Stimulated activated CD4-positive, alpha-beta T cell treated with anti-CD3 and anti-CD28 coated beads, Interleukin-12 subunit alpha, Interleukin-12 subunit beta, amount 100 ng/mL, for 24 hours (primary cell): ENCODE data around the gene ABHD2.

Experiments used
- DNase-seq, 2 experiments: peaks; one replicate each; pipeline ENCODE4 v3.0.0-alpha.2; 2020; ENCODE audit warnings: low read depth in 2 of 2

ABHD2 gene

DNA sequence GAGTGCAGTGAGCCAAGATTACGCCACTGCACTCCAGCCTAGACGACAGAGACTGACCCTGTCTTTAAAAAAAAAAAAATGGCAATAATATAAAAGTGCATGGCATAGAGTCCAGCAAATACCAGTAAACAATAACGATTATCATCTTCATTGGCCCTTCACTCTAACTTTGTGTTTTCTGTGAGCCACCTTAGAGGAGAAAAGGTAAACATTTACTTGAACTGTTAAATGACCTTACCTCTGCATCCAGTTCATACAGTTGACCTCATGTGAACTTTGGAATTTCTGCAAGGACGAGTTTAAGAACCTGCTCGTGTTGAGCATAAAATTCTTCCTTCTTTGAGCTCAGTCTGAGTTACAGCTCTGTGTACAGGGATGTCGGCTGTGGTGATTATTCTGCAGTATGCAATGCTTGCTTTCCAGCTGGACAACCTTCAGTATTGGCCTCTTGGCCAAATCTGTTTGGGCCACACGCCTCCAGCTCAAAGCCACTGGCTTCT lies 76.5 kb downstream of the ABHD2 start:
- no peak for DNase-seq

DNA sequence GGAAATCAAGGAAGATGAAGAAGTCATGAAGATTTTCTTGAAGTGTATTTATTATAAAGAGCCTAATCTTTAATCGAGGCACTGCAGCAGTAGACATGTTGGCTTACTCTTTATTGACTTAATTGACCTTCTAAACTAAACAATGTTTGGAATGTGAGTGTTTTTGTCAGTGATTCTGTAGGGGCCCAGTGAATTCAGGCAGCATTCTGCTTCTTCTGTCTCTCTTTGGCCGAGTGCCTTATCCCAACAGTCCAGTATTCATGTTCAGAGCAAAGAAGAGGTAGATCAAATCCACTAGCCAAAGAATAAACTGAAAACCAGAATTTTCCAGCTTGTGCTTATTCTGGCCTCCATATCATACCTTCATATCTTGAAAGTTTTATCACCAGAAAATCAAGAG lies 77.4 kb downstream of the ABHD2 start:
- DNase-seq: no peak

DNA sequence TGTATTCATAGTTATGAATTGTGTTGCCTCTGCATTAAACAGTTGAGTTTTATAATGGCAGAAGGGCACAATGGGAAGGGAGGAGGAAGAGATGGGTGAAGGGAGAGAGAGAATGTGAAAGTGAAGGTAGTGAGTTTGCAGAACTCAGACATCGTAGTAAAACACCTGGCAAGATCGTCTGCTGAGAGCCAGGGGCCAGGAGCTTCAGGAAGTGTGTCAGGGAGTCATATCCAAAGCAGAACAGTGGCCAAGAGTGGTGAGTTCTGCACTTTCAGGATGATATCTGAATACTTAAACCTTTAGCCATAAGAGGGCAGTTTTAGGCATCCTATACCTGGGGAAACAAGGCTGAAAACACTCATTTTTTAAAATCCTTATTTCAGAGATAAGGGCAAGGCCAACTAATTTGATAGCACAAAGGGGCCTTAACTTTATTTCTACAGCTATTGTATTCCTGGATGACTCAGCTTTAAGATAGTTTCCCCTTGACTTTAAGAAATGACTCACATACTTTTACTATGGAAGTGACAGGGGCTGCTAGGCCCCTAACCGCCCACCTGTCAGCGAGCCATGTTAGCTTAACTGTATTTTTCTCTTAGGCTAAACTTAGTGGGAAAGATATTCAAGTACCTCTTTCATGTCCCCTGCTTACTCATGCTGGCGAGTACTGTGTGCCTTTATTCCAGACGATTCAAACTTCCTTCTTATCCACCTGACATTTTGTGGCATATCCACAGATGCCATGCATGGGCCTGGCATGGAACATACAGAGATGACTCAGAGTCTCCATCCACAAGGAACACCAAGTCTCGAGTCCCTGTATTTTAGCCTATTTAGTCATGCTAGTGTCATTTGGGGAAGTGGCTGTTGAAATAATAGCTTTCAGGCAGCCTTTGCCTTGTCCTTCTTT lies 79.3 kb downstream of the ABHD2 start:
- DNase-seq: peak; percentile 54 to 58

DNA sequence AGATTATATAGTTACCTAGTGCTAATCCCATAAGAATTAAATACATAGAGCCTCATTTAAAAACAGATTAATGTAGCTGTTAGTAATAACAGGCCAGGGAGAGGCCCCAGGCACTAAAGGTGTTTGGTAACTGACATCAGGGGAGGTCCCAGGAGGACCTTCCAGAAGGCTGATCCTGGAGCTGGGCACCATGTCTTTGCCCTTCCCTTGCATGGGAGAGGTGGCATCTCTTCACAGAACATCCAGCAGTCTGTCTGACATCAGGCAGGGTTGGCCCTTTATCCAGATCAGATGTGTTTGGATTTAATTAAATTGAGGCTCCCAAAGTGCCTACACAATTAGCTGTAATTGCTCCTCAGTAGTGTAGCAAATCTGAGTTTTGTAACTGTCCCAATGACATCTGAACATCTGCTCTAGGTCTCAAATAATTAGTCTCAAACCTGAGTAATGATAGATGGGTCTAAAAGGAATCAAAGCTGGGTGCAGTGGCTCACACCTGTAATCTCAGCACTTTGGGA lies 80.1 kb downstream of the ABHD2 start:
- no peak for DNase-seq

DNA sequence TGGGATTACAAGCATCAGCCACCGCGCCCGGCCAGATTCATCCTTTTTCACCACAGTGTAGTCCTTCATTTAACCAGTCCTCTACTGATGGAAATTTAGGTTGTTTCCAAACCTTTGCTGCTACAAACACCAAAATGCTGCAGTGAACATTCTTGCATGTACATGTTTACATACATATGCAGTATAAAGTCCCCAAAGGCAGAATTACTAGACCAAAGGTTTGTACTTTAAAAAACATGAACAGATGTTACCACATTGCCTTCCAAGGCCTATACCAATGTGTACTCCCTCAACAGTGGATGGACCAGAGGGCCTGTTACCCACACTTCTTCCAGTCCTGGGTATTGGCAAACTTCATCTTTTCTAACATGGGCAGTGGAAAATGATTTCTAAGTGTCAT lies 82.1 kb downstream of the ABHD2 start:
- DNase-seq: no peak

DNA sequence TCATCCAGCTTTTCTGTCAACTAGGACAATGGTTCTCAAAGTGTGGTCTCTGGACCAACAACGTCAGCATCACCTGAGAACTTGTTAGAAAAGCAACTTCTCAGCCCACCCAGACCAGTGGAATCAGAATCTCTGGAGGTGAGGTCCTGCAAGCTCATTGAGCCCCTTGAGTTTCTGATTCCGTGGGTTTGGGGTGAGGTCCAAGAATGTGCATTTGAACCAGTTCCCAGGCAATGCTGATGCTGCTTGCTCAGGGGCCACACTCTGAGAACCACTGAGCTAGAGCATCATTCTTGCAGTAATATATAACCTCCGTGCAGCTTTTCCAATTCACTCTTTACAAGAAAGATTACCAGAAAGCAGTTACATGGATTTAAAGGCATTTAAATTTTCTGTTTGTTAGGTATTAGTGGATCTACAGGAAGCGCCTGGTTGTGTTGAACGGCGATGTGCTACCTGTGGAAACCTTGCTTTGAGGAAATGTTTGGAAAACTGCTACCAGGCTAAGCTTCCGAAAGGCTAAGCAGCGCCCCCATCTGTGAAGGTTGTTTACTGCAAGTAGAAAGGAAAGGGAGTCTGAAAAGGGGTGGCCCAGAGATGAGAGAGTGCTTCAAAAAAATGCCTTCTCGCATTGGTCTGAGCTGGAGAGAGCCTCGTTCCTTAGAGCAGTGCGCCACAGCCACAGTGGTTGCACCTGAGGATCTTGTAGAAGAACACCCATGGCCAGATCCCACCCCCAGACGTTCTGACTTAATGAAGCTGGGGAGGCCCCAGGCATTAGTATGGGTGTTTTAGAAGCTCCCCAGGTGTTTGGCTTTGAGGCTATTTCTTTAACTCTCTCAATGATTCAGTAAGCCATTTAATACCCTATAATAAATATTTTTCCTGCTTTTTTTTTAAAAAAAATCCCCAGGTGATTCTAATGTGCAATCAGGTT lies 83.1 kb downstream of the ABHD2 start:
- peak in 1 of 2 experiments; percentile 27 for DNase-seq

DNA sequence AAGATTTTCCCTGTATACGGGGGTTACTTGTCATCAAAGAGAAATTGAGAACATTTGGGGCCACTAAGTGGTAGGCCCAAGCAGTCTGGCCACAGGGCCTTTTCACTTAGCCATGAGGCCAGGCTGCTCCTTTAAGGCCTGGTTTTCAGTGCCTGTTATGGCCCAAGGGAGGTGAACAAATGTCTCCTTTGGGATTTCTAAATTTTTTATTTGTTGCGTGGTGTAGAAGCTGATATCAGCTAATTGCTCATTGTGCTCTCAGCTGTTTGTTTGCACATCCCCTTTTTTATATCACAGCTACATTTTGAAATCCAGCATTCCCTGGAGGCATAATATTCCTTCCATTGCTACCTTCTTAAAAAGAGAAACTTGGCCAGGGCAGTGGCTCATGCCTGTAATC lies 84.7 kb downstream of the ABHD2 start:
- DNase-seq: no peak

DNA sequence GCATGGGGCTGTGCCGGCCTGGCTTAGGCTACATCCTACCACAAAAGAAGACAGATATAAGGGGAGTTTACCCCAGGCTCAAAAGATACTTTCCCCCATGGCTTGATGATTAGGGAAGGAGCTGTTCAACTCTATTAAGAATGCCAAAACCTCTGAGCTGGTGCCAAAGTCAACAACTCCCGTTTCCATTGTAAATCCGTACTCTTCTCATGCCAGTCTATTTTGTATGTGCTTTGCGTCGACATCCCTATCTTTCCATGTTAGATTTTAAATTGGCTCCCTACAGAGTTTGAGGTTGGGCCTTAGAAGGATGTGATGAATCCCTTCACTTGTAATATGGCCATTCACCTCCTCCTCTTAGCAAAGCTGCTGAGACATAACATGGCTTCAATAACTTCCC lies 86.2 kb downstream of the ABHD2 start:
- DNase-seq: no peak

DNA sequence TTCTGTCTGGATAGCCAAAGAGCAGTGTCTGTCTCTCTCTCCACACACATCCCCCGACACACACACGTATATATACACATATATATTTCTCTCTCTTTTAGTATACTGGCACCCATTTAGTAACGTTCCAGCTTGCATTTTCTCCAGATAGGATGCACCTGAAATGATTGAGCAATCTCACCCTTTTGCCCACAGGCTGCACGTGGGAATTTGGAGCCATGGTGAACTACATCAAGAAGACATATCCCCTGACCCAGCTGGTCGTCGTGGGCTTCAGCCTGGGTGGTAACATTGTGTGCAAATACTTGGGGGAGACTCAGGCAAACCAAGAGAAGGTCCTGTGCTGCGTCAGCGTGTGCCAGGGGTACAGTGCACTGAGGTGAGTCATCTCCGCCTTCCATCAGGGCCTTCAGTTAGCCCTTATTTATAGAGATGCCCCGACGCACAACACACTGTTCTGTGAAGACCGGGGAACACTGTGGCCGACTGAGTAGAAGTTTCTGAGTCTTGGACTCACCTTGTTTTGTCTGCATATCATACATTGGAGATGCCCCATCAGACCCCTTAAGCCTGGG lies 87.4 kb downstream of the ABHD2 start:
- no peak for DNase-seq

DNA sequence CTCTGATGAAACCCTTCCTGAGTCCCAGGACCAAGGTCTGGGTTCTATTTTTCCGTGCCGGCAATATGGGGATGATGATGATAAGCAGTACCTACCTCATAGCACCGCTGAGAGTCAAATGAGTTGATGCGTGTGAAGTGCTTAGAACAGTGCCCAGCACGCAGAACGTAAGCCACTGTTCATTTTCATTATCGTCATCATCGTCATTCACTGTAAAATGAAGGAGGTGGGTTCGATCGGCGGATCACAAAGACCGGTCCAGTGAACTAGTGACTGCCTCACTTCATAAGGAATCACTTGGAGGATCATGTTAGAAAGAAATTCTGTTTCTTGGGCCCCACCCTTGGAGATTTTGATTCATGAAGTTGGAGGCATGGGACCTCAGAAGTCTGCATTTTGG lies 88.9 kb downstream of the ABHD2 start:
- no peak for DNase-seq

DNA sequence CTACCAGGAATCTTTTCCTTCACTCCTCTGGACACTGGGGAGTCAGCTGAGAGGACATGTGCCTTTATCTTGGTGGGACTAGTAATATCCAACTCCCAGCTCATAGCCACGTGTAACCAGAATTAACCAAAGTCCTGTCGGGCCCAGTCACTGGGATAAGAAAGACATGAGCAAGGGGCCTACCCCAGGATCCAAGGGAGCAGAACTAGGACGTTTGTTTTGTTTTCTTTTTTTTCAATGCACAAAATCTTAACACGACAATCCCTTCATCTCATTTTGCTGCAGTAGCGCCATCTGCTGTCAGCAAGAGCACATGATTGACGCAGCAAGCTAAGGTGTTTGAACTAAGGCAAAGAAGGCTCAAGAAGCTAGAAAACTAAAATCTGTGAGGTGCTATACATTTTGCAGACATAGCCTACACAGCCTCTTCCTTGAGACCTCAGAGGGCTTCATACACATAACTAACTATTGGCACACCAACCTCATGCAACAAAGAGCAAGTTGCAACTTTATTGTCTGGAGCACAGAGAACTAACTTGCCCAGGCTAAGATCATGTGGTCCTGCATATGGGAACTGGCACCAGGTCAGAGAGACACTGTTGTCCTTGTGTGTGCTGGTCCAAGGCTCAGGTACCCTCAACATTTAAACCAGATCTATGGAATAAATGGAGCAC lies 89.5 kb downstream of the ABHD2 start:
- peak; percentile 36 to 54 for DNase-seq

DNA sequence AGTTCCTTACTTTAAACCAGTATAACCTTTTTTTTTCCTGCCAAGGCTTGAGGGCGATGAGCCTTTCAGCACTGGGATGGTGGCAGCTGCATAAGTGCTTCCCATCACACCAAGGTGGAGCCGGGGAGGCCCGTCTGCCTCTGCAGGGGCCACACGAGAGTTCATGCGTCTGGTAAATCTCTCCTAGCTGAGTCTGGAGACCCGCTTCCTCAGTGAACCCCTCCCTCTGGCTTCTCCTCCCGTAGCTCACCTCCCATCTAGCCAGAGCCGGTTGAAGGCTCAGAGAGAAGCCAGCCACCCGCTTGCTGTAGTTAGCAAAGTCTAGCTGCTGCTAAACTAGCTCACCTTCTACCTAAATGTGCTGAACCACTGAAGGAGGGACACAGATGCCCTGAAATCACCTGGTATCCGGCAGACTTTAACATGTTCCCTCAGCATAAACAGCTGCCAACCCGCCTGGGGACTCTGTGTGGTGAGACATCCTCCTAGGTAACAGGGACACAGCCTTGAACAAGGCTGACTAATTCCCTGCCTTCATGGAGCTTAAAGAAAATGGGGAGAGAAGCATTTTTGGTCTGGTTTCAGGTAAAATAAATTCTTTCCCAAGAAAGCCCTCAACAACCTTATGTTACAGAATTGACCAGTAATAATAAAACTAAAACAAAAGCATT lies 90.2 kb downstream of the ABHD2 start:
- no peak for DNase-seq

DNA sequence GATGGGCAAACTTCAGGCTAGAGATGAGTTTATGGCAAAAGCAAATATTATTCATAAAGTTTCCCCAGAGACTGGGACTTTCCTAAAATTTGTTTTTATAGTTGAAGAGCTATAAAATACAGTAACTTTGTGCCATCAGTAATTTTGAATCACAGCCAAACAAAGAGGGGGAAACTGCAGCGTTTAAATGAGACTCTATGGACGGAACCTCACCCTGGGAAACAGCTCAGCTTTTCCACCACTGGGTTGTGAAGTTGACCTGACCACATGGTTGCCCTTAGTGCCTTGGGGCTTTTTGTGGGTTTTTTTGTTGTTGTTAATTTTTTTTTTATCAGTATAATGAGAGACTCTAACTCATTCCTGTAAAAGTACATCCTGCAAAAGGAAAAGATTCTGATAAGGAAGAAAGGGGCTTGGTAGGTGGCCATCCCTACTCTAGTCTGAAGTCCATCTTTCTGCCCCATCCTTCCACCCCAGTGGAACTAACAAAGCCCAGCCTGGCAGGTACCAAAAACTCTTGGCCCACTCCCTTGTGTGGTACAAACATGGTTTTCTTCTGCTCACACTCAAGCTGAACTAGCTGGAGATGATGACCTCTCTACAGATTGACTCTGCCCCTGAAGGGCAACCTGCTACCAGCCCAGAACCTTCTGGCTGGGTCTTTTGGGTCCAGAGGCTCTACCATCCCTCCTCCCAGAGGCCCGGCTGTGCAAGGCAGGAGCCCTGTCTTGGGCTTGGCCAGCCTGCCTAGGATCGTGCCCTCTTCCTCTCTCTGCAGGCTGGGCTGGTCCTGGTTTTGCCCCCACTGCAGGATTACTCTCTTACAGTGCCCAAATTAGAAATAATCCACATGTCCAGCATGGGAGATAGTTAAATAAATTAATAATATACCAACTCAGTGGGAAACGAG lies 92.0 kb downstream of the ABHD2 start:
- DNase-seq: peak in 1 of 2 experiments; percentile 65

DNA sequence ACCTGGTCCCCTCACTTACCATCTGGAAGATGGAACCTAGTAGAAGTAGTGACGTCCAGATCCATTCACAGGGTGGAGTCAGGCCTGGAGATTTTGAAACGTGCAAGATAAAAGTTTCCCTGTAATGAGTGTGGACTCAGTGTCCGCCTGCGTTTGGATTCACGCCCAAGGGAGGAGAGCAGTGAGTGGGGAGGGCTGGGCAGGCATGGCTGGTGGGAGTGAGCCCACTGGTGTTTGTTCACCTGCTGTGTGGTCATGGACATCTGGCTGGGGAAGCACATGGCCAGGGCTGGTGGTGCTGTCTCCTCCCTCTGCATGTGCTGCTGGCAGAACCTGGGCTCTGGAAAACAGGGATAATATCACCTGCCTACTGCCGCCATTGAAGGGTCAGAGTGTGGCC lies 96.1 kb downstream of the ABHD2 start:
- no peak for DNase-seq

DNA sequence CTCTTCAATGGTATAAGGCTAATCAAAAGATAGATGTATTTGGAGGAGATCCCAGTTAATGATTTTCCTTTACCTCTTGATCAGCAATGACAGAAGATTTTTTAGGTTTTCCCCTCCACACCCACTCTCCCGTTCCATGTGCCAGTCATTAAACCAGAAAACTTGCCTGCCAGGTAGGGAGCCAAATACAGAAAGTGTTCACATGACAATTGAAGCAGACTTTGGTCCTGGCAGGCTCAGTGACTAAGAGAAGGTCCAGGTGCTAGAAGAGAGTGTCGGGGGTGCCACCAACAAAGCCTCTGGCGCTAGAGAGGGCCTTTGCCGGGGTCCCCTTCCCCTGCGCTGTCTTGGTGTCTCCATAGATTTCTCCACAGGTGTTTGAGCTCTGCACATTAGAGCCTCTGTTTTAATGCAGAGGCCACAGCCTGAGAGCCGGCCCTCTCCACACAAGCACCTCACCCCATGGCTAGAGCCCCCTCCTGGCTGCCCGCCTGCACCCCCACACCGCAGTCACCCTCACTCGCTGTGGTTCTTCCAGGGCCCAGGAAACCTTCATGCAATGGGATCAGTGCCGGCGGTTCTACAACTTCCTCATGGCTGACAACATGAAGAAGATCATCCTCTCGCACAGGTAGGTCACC lies 96.8 kb downstream of the ABHD2 start:
- DNase-seq: no peak

DNA sequence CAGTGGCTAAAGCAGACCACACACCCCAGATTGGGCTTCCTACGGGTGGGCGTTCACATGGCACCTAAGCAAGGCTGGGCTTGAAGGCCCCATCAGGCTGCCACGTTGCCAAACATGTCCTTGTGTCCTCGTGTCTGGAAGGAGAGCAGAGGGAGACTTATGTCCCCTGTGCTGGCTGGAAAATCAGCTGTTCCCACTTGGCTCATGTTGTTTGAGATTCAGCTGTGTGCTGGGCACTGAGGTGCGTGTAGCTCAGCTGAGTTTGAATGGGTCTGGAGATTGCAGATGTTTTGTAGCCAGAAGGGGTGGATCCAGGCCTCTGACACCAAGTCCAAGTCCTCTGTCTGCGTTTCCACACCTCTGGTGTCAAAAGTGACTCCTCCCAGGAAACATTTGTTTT lies 98.5 kb downstream of the ABHD2 start:
- DNase-seq: no peak

DNA sequence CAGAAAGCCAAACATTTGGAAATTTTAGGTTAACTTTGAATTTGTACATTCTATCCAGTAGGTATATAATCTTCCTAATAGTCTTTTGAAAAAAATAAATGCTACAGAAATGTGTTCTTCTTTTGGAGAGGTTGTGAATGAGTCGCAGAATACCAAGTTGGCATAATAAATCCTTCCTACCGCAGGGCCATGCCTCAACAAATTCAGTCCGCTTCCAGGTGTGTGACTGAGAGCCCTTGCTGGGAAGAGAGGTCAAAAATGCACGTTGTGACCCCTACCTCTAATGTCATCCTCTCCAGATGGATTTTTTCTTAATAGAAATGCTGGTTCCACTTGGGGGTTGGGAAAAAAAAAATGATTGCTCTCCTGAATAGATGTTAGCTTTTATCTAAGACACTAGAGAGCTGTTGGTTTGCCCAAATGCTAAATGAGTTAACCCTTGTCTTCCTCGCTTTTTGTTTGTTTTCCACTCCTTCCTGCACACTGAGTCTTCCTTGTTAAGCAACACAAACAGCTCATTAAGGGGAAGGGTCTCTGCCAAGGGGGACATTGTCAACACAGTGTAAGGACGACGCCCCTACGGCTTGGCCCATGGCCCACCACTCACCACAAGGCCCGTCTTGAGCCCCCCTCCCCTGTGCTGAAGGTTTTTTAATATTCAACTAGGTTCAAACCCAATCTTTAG lies 99.2 kb downstream of the ABHD2 start:
- DNase-seq: no peak

DNA sequence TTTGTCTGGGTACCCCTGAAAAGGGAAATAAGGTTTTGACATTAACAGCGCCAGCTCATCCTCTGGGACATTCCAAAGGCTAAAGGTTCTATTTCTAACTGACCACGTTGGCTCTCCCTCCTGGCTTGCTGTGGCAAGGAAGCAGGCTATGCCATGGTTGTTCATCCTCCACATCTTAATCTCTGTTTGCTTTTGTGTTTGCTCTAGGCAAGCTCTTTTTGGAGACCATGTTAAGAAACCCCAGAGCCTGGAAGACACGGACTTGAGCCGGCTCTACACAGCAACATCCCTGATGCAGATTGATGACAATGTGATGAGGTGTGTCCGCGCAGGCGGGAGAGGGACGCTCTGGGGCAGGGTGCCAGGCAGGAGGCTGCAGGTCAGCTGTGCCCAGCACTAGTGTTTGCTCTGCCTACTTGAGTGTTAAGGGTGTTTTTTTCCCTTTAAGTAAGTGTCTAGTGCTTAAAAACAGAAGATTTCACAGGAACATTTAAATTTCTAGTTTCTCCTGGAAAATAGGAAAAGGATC lies 99.8 kb downstream of the ABHD2 start:
- no peak for DNase-seq
